ENCODE results near the gene CYB5A.

DNA sequence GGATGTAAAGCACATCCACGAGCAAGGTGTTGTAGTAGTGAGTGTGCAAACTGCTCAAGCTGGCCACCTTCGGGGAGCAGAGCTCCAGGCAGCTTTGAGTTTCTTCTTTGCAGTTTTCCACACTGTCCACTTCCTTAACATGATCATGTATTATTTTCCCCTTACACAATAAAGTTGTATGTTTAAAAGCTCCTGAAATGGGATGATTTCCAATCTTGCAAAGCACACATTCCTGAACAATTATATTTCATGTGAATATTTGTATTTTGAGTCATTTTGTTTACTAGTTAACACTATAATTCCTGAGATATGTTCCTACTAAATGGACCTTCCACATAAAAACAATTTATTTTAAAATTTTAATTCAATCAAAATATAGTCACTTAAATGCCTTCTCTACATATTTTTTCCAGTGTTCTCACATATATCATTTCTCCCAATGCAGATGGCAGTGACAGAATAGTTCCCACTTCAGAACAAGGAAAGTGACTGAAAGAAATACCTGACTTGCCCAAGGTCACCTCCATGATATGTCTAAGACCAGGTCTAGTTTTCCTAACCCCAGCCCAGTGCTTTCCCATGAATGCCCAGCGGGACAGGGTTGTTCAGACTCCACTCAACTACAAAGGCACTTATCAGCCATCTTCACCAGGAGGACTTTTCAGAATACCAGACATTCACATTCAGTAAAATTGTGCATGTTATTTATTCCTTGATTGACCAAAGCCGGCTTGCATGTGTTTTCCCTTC lies 5.5 kb downstream of the CYB5A start:
- no peak for TF ChIP-seq RAD21 (IDR thresholded peaks at IDR 0.05 in 1 of 2, conservative IDR thresholded peaks at IDR 0.05 in 1 of 2; ENCODE audit: low read depth in 2 of 2, low read length in 2 of 2)
- no peak for TF ChIP-seq EZH2 (IDR thresholded peaks at IDR 0.05; ENCODE audit: low read depth, low read length, severe bottlenecking)
- TF ChIP-seq POLR2A (IDR thresholded peaks at IDR 0.05; ENCODE audit: control extremely low read depth in 1 of 2, low read depth in 2 of 2, low read length in 2 of 2): no peak
- TF ChIP-seq BCL11A (IDR thresholded peaks at IDR 0.05; ENCODE audit: low read depth in 2 of 2, low read length in 2 of 2): no peak
- TF ChIP-seq CTCF (IDR thresholded peaks at IDR 0.05; ENCODE audit: control extremely low read depth in 1 of 3, insufficient read depth in 1 of 3, low read depth in 1 of 3, low read length in 3 of 3): no peak
- no peak for TF ChIP-seq KDM1A (IDR thresholded peaks at IDR 0.05; ENCODE audit: borderline replicate concordance, low read length)
- no peak for TF ChIP-seq TAF7 (optimal IDR thresholded peaks at IDR 0.05; ENCODE audit: borderline replicate concordance, low read depth, low read length)
- TF ChIP-seq POLR2AphosphoS5 (IDR thresholded peaks at IDR 0.05; ENCODE audit: low read depth, low read length): no peak
- TF ChIP-seq SIN3A (conservative IDR thresholded peaks at IDR 0.05 in 1 of 2, IDR thresholded peaks at IDR 0.05 in 1 of 2; ENCODE audit: low read depth in 1 of 2, low read length in 2 of 2): no peak

Data from H1 (cell line).